Activated CD4-positive, CD25-positive, alpha-beta regulatory T cell treated with anti-CD3 and anti-CD28 coated beads, Interleukin-2, amount 50 U/mL, for 24 hours (primary cell): ENCODE results near the gene SULT6B1.
A peak's percentile ranks its signal among the peaks of the same experiment; 100 is the strongest.
"Not testable (repeated sequence)": the region's sequence is repeated elsewhere in the genome, so short reads cannot be mapped to it uniquely, and the experiment has no call there.

Experiments used
- ATAC-seq, 2 donors: fragments of 150-1000 bp; cut with Tn5 transposase; one replicate each; pipeline ENCODE4 v1.10.0; 2021; ENCODE audit warnings: mild to moderate bottlenecking in 1 of 2, moderate library complexity in 1 of 2

Gene SULT6B1

GRCh38 chr2:37188570-37188969, at the start of gene SULT6B1:
SULT6B1 (minus strand) TSS chr2:37188670; CDS start chr2:37188640, 30 bp downstream.
- no peak for ATAC-seq

- ATAC-seq, result no peak
These were observed 43.9 kb upstream of the SULT6B1 start for GRCh38 chr2:37232131-37232933.

GRCh38 chr2:37231241-37232130, 43.0 kb upstream of the SULT6B1 start, which contains the start of the genes CEBPZ and NDUFAF7:
CEBPZ (minus strand) TSS chr2:37231596; CDS start chr2:37231567, 29 bp downstream.
NDUFAF7 (plus strand) TSS chr2:37231658; CDS start chr2:37231706, 48 bp downstream.
- peak; percentile 98 for ATAC-seq

- ATAC-seq, result no peak
These were observed 42.1 kb upstream of the SULT6B1 start for GRCh38 chr2:37230581-37230980.

GRCh38 chr2:37228788-37229187, 40.3 kb upstream of the SULT6B1 start:
- no peak for ATAC-seq

- ATAC-seq, result no peak
These were observed 38.4 kb upstream of the SULT6B1 start for GRCh38 chr2:37226863-37227262.

- ATAC-seq, result not testable (repeated sequence)
These were observed 36.7 kb upstream of the SULT6B1 start for GRCh38 chr2:37225129-37225528.

- ATAC-seq, result no peak
These were observed 35.6 kb upstream of the SULT6B1 start for GRCh38 chr2:37224063-37224462.

- no peak for ATAC-seq
These were observed 34.7 kb upstream of the SULT6B1 start for GRCh38 chr2:37223131-37223530.

- no peak for ATAC-seq
These were observed 30.6 kb upstream of the SULT6B1 start for GRCh38 chr2:37219046-37219445.

GRCh38 chr2:37215250-37215649, 26.8 kb upstream of the SULT6B1 start:
- ATAC-seq, result no peak

GRCh38 chr2:37211939-37212338, 23.5 kb upstream of the SULT6B1 start:
- no peak for ATAC-seq

GRCh38 chr2:37211212-37211611, 22.7 kb upstream of the SULT6B1 start:
- ATAC-seq, result no peak

GRCh38 chr2:37206760-37207159, 18.3 kb upstream of the SULT6B1 start:
- ATAC-seq, result not testable (repeated sequence)

GRCh38 chr2:37205689-37206341, 17.3 kb upstream of the SULT6B1 start:
- no peak for ATAC-seq

GRCh38 chr2:37205071-37205661, 16.7 kb upstream of the SULT6B1 start:
- not testable (repeated sequence) for ATAC-seq

- no peak for ATAC-seq
These were observed 15.2 kb upstream of the SULT6B1 start for GRCh38 chr2:37203708-37204107.

- peak; percentile 83 to 89 for ATAC-seq
These were observed 13.3 kb upstream of the SULT6B1 start for GRCh38 chr2:37201766-37202165.

GRCh38 chr2:37201208-37201607, 12.7 kb upstream of the SULT6B1 start:
- no peak for ATAC-seq

- ATAC-seq, result no peak
These were observed 10.2 kb upstream of the SULT6B1 start for GRCh38 chr2:37198681-37199065.

GRCh38 chr2:37196320-37197195, 8.1 kb upstream of the SULT6B1 start, which contains the start of gene CEBPZOS:
CEBPZOS (plus strand) TSS chr2:37196496; CDS start chr2:37199705, 3,209 bp downstream.
- ATAC-seq, result peak; percentile 87 to 90
